Measurements from ENCODE around the gene HK1. TPM values are rescaled to one million over a fixed set of nuclear protein-coding genes. Genes with fewer than 3 reads are reported as not detected.

The HK1 gene
- total RNA-seq, 1 donor from 2014 or later: 185 TPM

DNA sequence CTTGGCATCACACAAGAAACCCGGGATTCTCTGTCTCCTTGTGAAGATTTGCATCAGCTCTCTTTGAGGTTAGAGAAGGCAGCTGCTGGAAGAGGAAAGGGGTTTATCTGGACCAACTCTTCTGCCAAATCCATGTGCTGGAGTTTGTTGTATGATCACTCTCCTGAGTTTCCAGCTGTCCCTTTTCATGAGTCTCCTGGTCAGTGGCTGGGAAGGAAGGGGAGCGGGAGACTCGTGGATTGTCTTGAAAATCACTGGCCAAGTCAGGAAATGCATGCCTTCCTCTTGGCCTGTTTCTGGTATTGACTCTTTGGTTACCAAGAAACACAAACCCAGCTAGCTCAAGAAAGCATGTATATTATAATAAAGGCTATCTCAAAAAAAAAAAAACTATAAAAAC, 99.6 kb downstream of the HK1 start:
- no peak for DNase-seq
- no peaks in the 10 kb centered on the region for H3K9me3 Mint-ChIP-seq
- intact Hi-C loops (cut with micrococcal nuclease): no loop called here
- peaks cover 61% of the 10 kb centered on the region for H3K36me3 Mint-ChIP-seq (ENCODE audit: low read depth)
- H3K27ac Mint-ChIP-seq: no peak overlapping the region
- no peaks in the 10 kb centered on the region for H3K27me3 Mint-ChIP-seq
- peaks cover 3% of the 10 kb centered on the region for H3K4me1 Mint-ChIP-seq
- H3K4me3 Mint-ChIP-seq: no peak overlapping the region

DNA sequence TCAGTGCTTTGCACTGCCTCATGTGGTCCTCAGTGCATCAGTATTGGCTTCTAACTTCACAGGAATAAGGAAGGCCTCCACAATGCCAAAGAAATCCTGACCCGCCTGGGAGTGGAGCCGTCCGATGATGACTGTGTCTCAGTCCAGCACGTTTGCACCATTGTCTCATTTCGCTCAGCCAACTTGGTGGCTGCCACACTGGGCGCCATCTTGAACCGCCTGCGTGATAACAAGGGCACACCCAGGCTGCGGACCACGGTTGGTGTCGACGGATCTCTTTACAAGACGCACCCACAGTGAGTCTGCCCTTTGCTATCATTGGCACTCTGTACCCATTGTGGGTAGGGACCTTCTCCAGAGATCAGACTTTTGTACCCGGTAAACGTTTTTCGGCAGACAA, 101.5 kb downstream of the HK1 start:
- H3K36me3 Mint-ChIP-seq (ENCODE audit: low read depth): peaks cover 63% of the 10 kb centered on the region
- no peaks in the 10 kb centered on the region for H3K9me3 Mint-ChIP-seq
- intact Hi-C loops (cut with micrococcal nuclease): no loop called here
- DNase-seq: no peak
- H3K4me3 Mint-ChIP-seq: no peak overlapping the region
- no peak overlapping the region for H3K27ac Mint-ChIP-seq
- no peaks in the 10 kb centered on the region for H3K27me3 Mint-ChIP-seq
- no peaks in the 10 kb centered on the region for H3K4me1 Mint-ChIP-seq

DNA sequence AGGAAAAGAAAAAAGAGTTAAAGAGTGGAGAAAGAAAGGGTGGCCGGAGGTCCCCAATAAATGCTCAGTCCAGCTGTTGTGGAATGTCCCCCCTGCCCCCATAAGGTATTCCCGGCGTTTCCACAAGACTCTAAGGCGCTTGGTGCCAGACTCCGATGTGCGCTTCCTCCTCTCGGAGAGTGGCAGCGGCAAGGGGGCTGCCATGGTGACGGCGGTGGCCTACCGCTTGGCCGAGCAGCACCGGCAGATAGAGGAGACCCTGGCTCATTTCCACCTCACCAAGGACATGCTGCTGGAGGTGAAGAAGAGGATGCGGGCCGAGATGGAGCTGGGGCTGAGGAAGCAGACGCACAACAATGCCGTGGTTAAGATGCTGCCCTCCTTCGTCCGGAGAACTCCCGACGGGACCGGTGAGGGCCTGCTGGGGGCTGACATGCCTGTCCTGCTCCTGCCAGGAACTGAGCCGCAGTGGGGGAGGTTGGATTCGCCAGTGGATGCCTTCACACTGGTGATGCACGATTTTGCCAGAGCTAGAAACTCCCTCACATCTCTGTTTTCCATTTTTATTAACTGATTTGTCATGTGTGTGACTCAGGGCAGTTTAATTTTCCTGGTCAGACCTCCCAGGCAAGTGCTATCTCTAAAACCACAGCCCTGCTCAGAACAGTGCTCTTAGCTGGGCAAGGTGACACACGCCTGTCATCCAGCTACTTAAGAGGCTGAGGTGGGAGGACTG, 104.3 kb downstream of the HK1 start:
- DNase-seq: no peak
- H3K4me1 Mint-ChIP-seq: no peaks in the 10 kb centered on the region
- no peak overlapping the region for H3K27ac Mint-ChIP-seq
- H3K4me3 Mint-ChIP-seq: no peak overlapping the region
- H3K27me3 Mint-ChIP-seq: no peaks in the 10 kb centered on the region
- intact Hi-C loops (cut with micrococcal nuclease): no loop called here
- H3K36me3 Mint-ChIP-seq (ENCODE audit: low read depth): peaks cover 64% of the 10 kb centered on the region
- H3K9me3 Mint-ChIP-seq: no peaks in the 10 kb centered on the region

DNA sequence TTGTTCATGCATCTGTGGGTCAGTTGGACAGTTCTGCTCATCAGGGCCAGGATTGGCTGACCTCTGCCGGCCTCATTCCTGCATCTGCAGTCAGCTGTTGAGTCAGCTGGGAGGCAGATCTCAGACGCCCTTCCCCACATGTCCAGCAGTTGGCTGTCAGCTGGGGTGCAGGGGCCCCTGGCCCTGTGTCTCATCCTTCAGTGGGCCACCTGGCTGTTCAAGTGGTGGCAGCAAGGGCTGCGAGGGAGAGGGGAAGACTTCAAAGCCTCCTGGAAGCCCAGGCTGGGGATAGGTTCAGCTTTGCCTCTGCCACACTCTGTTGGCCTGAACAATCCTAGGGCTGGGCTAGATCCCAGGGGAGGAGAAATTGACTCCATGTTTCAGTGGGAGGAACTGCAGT, 105.3 kb downstream of the HK1 start:
- H3K27me3 Mint-ChIP-seq: no peaks in the 10 kb centered on the region
- no peak for DNase-seq
- peaks cover 64% of the 10 kb centered on the region for H3K36me3 Mint-ChIP-seq (ENCODE audit: low read depth)
- peaks cover 2% of the 10 kb centered on the region for H3K4me1 Mint-ChIP-seq
- no peak overlapping the region for H3K27ac Mint-ChIP-seq
- intact Hi-C loops (cut with micrococcal nuclease): no loop called here
- no peak overlapping the region for H3K4me3 Mint-ChIP-seq
- H3K9me3 Mint-ChIP-seq: no peaks in the 10 kb centered on the region

DNA sequence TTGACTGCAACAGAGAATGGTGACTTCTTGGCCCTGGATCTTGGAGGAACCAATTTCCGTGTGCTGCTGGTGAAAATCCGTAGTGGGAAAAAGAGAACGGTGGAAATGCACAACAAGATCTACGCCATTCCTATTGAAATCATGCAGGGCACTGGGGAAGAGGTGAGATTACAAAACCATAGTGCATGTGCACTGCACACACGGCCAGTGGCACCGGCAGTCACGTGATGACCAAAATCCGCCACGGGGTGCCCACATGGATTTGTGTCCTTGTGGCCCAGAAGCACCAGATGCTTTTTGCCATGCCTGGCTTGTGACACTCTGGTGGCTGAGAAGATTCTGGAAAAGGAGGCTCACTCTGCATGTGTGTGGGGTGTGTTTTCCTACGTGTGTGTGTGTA, 106.0 kb downstream of the HK1 start:
- Mint-ChIP-seq H3K27me3 (no peaks in the 10 kb centered on the region), H3K9me3 (no peaks in the 10 kb centered on the region), H3K4me1 (peaks cover 9% of the 10 kb centered on the region), H3K36me3 (ENCODE audit: low read depth) (peaks cover 65% of the 10 kb centered on the region), H3K27ac (no peak overlapping the region), H3K4me3 (no peak overlapping the region)
- no peak for DNase-seq
- intact Hi-C loops (cut with micrococcal nuclease): no loop called here

DNA sequence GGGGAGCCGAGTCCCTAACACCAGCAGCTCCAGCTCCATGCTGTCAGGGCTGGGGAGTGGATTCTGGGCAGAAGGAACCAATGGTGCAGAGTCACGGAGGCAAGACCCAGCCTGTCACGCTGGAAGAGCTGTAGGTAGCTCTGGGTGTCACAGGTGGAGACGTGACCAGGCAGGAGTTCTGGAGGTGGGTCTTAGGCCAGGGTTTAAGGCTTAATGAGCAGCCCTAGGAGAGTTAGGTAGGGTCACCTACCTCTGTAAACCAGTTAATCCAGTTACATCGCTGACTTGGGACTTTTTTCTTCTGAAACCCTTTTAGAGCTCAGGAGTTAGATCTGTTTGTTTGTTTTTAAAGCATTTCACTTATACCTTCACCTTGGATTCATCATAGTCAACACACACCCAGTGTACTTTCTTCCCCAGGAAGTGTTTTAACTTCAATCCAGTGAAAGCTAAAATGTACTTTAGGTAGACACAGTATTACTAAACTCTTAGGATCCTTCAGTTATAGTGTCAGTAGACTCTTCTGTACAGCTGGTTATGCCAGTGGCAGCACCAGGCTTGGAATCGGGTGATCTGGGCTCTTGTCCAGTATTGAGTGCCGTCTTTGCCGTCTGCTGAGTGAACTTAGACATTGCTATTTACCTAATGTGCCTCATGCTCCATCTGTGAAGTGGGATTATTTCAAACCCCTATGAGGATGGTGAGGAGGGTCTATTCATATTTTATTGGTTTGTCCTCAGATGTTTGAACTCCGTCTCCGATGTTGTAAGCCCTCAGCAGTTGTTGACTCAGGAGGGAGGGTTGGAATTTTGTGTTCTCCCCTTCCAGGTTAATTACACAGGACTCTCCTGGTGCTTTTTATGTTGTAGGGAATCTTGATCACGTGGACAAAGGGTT, 107.4 kb downstream of the HK1 start:
- Mint-ChIP-seq H3K27me3 (no peaks in the 10 kb centered on the region), H3K4me3 (no peak overlapping the region), H3K36me3 (ENCODE audit: low read depth) (peaks cover 59% of the 10 kb centered on the region), H3K27ac (no peak overlapping the region), H3K4me1 (peaks cover 17% of the 10 kb centered on the region), H3K9me3 (no peaks in the 10 kb centered on the region)
- intact Hi-C loops (cut with micrococcal nuclease): no loop called here
- no peak for DNase-seq

DNA sequence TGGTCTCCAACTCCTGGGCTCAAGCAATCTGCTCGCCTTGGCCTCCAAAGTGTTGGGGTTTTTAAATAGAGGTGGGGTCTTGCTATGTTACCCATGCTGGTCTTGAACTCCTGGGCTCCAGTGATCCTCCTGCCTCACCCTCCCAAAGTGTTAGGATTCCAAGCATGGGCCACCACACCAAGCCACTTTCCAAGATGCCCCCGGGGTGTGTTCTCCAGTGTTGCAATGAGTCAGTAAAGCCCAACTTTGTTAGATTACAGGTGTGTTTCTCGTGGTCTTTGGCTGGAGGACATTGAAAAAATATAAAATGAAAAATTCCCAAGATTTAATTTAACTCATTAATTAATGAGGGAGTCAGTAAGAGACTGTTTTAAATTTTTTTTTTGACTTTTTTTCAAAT, 109.2 kb downstream of the HK1 start:
- H3K9me3 Mint-ChIP-seq: no peaks in the 10 kb centered on the region

DNA sequence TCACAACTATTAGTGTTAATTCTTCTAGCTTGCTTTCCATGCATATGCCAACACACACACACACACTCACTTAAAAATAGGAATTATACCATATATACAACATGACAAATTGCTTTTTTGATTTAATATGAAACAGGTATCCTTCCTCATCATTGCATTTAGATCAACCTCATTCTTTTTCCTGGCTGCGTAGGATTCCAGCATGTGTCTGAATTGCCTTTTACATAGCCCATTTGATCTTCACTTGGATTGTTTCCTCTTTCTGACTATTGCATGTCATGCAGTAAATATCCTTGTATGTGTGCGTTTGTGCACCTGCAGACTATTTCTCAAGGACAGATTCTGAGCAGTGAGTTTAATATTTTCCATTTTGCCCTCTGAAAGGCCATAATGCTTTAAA, 110.2 kb downstream of the HK1 start:
- H3K36me3 Mint-ChIP-seq (ENCODE audit: low read depth): peaks cover 65% of the 10 kb centered on the region
- H3K9me3 Mint-ChIP-seq: no peaks in the 10 kb centered on the region
- intact Hi-C loops (cut with micrococcal nuclease): no loop called here
- peaks cover 27% of the 10 kb centered on the region for H3K4me1 Mint-ChIP-seq
- H3K27me3 Mint-ChIP-seq: no peaks in the 10 kb centered on the region
- no peak for DNase-seq
- no peak overlapping the region for H3K27ac Mint-ChIP-seq
- no peak overlapping the region for H3K4me3 Mint-ChIP-seq

More for the DNA sequence above, 109.2 kb downstream of the HK1 start:
- H3K4me1 Mint-ChIP-seq: peaks cover 25% of the 10 kb centered on the region
- no peak overlapping the region for H3K4me3 Mint-ChIP-seq
- peaks cover 63% of the 10 kb centered on the region for H3K36me3 Mint-ChIP-seq (ENCODE audit: low read depth)
- H3K27ac Mint-ChIP-seq: no peak overlapping the region
- DNase-seq: no peak
- intact Hi-C loops (cut with micrococcal nuclease): no loop called here
- H3K27me3 Mint-ChIP-seq: no peaks in the 10 kb centered on the region

DNA sequence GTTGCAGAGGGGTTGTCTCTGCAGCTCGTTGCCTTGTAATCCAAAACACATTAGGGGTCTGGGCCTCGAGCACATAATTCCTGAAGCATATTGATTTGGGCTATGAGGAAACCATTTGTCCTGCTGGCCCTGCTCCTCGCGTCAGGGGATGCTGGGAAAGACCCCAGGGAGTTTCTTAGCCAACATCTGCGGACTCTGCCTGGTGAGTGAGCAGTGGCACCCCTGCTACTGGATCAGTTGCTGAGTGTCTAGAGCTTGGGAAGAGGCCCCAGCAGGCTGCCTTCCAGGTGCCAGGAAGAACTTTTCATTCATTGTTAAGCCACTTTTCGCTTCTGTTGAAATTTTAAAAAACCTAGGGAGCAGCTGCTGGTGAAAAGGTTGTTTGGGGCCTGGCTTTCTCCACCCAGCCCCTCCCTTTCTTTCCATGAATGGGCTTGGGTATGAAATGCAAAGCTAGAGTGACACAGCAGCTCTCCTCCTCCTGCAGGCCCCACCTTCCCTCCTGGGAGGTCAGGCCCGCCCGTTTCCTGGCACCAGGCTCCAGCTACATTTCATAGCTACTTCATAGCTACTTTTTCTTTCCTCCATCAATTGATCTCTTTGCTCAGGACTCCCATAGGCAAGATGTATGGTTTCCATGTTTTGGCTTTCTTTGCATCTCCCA, 111.7 kb downstream of the HK1 start:
- H3K27ac Mint-ChIP-seq: no peak overlapping the region
- intact Hi-C loops (cut with micrococcal nuclease): loop anchor here (10.0 kb wide), 1 partner anchor 405 kb away; the partner anchor contains the start of gene KIFBP

DNA sequence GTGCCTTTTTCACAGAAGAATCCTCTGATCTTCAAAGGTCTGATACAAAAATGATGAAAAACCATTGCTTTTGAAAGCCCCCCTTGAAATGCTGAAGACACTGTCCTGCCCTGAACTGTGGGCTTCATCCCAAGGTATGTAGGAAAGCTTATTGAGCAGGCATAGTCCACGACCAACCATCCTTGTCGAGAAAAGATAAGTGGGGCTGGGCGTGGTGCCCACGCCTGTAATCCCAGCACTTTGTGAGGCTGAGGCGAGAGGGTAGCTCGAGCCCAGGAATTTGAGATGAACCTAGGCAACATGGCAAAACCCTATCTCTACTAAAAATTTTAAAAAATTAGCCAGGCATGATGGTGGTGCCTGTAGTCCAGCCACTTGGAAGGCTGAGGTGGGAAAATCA, 112.9 kb downstream of the HK1 start:
- Mint-ChIP-seq H3K4me3 (no peak overlapping the region), H3K36me3 (ENCODE audit: low read depth) (peaks cover 65% of the 10 kb centered on the region), H3K27me3 (no peaks in the 10 kb centered on the region), H3K9me3 (no peaks in the 10 kb centered on the region), H3K27ac (no peak overlapping the region), H3K4me1 (peaks cover 27% of the 10 kb centered on the region)
- intact Hi-C loops (cut with micrococcal nuclease): loop anchor here (10.0 kb wide), 1 partner anchor 406 kb away; the partner anchor contains the start of gene KIFBP
- no peak for DNase-seq

More for the DNA sequence above, 111.7 kb downstream of the HK1 start:
- Mint-ChIP-seq H3K36me3 (ENCODE audit: low read depth) (peaks cover 66% of the 10 kb centered on the region), H3K4me3 (no peak overlapping the region), H3K4me1 (peaks cover 27% of the 10 kb centered on the region), H3K27me3 (no peaks in the 10 kb centered on the region), H3K9me3 (no peaks in the 10 kb centered on the region)
- DNase-seq: peak; percentile 78

DNA sequence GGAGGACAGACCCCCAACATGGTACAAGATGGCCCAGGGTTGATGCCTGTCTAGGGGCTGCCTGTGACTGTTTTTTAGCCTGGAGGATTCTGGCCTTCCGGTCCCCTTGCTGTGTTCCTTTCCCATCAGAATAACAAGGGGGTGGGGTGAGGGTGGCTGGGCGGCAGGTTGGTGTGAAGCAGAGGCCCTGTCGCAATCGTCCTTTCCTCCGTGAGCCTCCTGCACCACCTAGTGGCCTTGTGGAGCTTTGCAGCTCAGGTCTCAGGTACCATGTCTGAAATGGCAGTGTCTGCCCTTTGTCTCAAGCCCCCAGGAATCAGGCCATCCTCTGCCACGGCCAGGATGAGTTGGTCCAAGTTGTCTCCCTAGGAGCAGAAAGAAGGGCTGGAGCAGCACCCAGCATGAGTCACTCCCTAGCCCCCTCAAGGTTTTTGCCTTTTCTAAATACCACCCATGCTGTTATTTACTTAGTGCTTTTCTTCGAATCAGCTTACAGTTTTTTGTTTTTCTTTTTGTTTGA, 114.2 kb downstream of the HK1 start:
- no peaks in the 10 kb centered on the region for H3K9me3 Mint-ChIP-seq
- peak; percentile 95 for DNase-seq
- intact Hi-C loops (cut with micrococcal nuclease): loop anchor here (1.0 to 10.0 kb wide), 4 partner anchors 74 to 408 kb away; partner anchors contain the start of gene KIFBP
- H3K27ac Mint-ChIP-seq: peak overlapping the region; percentile 67
- H3K4me1 Mint-ChIP-seq: peaks cover 27% of the 10 kb centered on the region
- no peak overlapping the region for H3K4me3 Mint-ChIP-seq
- no peaks in the 10 kb centered on the region for H3K27me3 Mint-ChIP-seq
- peaks cover 66% of the 10 kb centered on the region for H3K36me3 Mint-ChIP-seq (ENCODE audit: low read depth)

DNA sequence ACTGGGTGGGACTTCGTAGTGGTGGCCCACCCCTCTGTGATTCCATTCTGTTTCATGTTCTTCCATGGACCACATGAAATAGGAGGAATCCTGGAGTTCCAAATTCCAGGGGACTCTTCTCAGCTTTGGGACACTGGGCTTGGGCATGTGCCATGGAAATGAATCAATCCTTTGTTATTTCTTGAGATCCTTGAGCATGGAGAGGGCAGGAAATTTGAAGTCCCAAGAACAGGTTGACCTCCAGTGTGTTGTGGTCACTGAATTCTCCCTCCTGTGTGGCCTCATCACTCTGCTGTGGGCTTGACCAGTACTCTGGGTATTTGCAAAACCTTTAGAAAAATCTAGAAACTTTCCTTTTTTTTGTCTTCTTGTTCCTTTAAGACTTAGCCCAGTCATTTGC, 115.7 kb downstream of the HK1 start:
- peak overlapping the region; percentile 8 for H3K27ac Mint-ChIP-seq
- no peak overlapping the region for H3K4me3 Mint-ChIP-seq
- no peaks in the 10 kb centered on the region for H3K9me3 Mint-ChIP-seq
- H3K27me3 Mint-ChIP-seq: no peaks in the 10 kb centered on the region
- H3K4me1 Mint-ChIP-seq: peaks cover 21% of the 10 kb centered on the region
- intact Hi-C loops (cut with micrococcal nuclease): loop anchor here (10.0 kb wide), 1 partner anchor 409 kb away; the partner anchor contains the start of gene KIFBP
- no peak for DNase-seq
- H3K36me3 Mint-ChIP-seq (ENCODE audit: low read depth): peaks cover 60% of the 10 kb centered on the region

DNA sequence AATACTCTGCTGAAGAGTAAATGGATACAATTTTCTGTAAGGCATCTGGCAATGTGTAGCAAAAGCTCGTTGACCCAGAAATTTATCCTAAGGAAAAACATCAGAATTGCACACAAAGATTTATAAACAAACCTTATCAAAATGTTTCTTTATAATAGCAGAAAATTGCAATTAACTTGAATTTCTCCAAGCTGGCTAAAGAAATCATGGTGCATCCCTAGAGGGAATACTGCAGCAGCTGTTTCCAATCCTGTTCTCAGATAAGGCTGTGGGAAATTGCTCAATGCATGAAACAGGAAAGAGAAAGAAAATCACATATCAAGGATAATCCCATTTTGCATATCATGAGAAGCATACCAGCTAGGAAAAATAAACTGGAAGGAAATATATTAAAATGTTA, 119.7 kb downstream of the HK1 start:
- no peaks in the 10 kb centered on the region for H3K27me3 Mint-ChIP-seq
- no peaks in the 10 kb centered on the region for H3K9me3 Mint-ChIP-seq
- H3K4me3 Mint-ChIP-seq: no peak overlapping the region
- H3K36me3 Mint-ChIP-seq (ENCODE audit: low read depth): peaks cover 64% of the 10 kb centered on the region
- intact Hi-C loops (cut with micrococcal nuclease): loop anchor here (10.0 kb wide), 1 partner anchor 413 kb away; the partner anchor contains the start of gene KIFBP
- no peaks in the 10 kb centered on the region for H3K4me1 Mint-ChIP-seq
- DNase-seq: no peak
- no peak overlapping the region for H3K27ac Mint-ChIP-seq
